Measurements from ENCODE around the gene SLC44A1. TPM values are rescaled to one million over a fixed set of nuclear protein-coding genes. Genes with fewer than 3 reads are reported as not detected.

Gene SLC44A1
- total RNA-seq, 2 donors from 2014 or later, result 22.2 to 27.1 TPM

DNA sequence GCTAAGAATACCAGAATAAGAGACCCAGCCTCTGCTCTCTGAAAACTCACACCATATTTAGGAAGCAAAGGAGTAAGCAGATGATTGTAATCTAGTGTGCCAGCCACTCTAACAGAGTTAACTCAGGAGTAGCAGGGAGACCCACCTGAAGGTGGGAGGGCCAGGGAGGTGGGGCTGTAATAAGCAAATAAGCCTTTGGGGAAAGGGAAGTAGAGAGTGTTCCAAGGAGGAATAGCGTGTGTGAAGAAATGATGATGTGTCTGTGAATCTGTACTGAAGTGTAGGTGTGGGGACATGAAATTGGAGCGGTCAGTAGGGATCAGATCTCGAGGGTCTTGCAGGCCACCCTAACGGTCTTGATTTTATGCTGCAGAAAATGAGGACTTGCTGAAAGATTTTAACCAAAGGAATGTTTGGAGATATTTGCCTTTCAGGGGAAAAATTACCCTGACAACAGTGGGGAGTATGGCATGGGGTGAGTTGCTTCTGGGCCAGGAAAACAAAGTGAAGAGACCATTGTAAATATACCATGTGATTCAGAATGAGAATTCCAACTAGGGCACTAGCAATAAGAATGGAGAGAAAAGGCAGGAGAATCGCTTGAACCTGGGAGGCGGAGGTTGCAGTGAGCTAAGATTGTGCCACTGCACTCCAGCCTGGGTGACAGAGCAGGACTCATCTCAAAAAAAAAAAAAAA is 159.2 kb downstream of the SLC44A1 start:
- TF ChIP-seq, protein P1, sequence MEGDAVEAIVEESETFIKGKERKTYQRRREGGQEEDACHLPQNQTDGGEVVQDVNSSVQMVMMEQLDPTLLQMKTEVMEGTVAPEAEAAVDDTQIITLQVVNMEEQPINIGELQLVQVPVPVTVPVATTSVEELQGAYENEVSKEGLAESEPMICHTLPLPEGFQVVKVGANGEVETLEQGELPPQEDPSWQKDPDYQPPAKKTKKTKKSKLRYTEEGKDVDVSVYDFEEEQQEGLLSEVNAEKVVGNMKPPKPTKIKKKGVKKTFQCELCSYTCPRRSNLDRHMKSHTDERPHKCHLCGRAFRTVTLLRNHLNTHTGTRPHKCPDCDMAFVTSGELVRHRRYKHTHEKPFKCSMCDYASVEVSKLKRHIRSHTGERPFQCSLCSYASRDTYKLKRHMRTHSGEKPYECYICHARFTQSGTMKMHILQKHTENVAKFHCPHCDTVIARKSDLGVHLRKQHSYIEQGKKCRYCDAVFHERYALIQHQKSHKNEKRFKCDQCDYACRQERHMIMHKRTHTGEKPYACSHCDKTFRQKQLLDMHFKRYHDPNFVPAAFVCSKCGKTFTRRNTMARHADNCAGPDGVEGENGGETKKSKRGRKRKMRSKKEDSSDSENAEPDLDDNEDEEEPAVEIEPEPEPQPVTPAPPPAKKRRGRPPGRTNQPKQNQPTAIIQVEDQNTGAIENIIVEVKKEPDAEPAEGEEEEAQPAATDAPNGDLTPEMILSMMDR (IDR thresholded peaks at IDR 0.05), result no peak
- TF ChIP-seq POLR2A (IDR thresholded peaks at IDR 0.05), result no peak
- Histone ChIP-seq H3K4me1 (replicated peaks) (no peaks in the 10 kb centered on the region), H3K27me3 (replicated peaks; ENCODE audit: insufficient read depth) (no peaks in the 10 kb centered on the region), H3K27ac (no peak overlapping the region), H3K36me3 (no peaks in the 10 kb centered on the region), H3K4me3 (no peak overlapping the region), H3K9me3 (no peaks in the 10 kb centered on the region)
- 69% methylated on average over 6 of the region's 6 CpGs for WGBS
- no peak for DNase-seq (ENCODE audit: low spot score)
- intact Hi-C loops (cut with DNase I), result no loop called here

DNA sequence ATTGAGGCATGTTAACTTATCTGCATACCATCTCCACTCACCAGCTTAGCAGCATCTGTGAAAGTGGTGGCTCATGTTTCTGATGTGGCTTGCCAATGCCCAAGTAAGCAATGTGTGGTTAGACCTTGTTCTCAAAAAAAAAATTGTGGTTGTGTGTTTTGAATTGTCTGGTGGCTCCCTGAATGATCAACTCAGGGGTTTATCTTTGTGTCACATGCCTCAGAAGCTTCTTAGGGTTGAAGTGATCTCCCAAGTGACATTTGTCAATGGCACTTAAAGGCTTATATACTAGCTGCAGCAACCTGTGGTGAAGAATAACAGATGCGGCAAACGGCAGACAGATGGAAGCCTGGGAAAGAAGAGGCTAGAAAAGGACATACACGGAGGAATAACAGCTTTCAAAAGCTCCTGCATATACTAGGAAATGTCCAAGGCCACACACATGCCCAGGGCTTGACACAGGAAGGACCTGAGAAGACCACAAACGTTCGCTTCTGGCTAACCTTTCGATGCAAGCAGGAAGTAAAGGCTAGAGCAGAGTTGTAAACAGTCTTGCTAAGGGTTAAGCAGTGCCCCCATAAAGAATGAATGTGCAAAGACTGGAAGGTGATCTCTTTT is 161.2 kb downstream of the SLC44A1 start:
- Histone ChIP-seq H3K27ac (no peak overlapping the region), H3K27me3 (replicated peaks; ENCODE audit: insufficient read depth) (no peaks in the 10 kb centered on the region), H3K9me3 (no peaks in the 10 kb centered on the region), H3K36me3 (no peaks in the 10 kb centered on the region), H3K4me1 (replicated peaks) (no peaks in the 10 kb centered on the region), H3K4me3 (no peak overlapping the region)
- WGBS, result 52% methylated on average over 6 of the region's 6 CpGs
- intact Hi-C loops (cut with DNase I), result no loop called here
- TF ChIP-seq POLR2A (IDR thresholded peaks at IDR 0.05) (no peak), POLR2AphosphoS5 (IDR thresholded peaks at IDR 0.05) (no peak)
- TF ChIP-seq, protein P1 (IDR thresholded peaks at IDR 0.05), result no peak
- DNase-seq (ENCODE audit: low spot score), result no peak

DNA sequence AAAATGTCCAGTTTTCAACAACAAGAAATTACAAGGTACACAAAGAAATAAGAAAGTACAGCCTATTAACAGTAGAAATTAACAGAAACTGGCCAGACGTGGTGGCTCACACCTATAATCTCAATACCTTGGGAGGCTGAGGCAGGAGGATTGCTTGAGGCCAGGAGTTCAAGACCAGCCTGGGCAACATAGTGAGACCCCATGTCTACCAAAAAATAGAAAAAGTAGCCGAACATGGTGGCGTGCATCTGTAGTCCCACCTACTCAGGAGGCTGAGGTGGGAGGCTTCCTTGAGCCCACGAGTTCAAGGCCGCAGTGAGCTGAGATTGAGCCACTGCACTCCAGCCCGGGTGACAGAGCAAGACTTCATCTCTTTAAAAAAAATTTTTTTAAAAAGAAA is 161.9 kb downstream of the SLC44A1 start:
- no peak overlapping the region for H3K27ac ChIP-seq
- intact Hi-C loops (cut with DNase I), result no loop called here
- no peaks in the 10 kb centered on the region for H3K27me3 ChIP-seq (replicated peaks; ENCODE audit: insufficient read depth)
- no peak for DNase-seq (ENCODE audit: low spot score)
- H3K36me3 ChIP-seq, result no peaks in the 10 kb centered on the region
- TF ChIP-seq, protein P1 (IDR thresholded peaks at IDR 0.05), result no peak
- TF ChIP-seq POLR2AphosphoS5 (IDR thresholded peaks at IDR 0.05) (no peak), POLR2A (IDR thresholded peaks at IDR 0.05) (no peak)
- H3K4me1 ChIP-seq (replicated peaks), result no peaks in the 10 kb centered on the region
- H3K9me3 ChIP-seq, result no peaks in the 10 kb centered on the region
- no peak overlapping the region for H3K4me3 ChIP-seq
- 74% methylated on average over 6 of the region's 6 CpGs for WGBS

DNA sequence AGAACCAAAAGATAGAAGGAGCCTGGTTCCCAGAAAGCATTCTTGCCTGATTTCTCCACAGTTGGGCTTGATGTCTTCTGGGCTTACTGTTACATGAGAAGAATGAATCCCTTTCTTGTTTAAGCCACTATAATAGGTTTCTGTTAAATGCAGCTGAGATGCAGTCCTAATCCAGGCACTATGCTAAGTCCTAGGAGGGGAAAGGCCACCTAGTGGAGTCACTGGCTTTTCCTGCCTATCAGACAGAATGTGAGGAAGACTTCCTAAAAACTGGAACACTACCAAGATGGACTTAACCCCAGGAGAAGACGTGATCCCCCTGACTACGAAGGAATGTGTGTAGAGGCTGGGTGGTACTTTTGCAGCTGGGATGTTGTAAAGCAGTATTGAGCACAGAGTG is 169.1 kb downstream of the SLC44A1 start:
- no peak for DNase-seq (ENCODE audit: low spot score)
- WGBS, result 27% methylated on average over 2 of the region's 2 CpGs
- intact Hi-C loops (cut with DNase I), result loop anchor here (5.0 to 10.0 kb wide), 4 partner anchors 256 to 609 kb away; partner anchors contain the start of gene ABCA1
- TF ChIP-seq POLR2A (IDR thresholded peaks at IDR 0.05), result no peak
- TF ChIP-seq POLR2AphosphoS5 (IDR thresholded peaks at IDR 0.05), result no peak
- TF ChIP-seq, protein P1 (IDR thresholded peaks at IDR 0.05), result peak in 2 of 4 experiments; percentile 20 to 37
- no peaks in the 10 kb centered on the region for H3K27me3 ChIP-seq (replicated peaks; ENCODE audit: insufficient read depth)
- H3K4me1 ChIP-seq (replicated peaks), result no peaks in the 10 kb centered on the region
- no peak overlapping the region for H3K27ac ChIP-seq
- H3K36me3 ChIP-seq, result no peaks in the 10 kb centered on the region
- H3K4me3 ChIP-seq, result no peak overlapping the region
- H3K9me3 ChIP-seq, result no peaks in the 10 kb centered on the region
